GM12891 (cell line): ENCODE data around the gene ZNF618.

Experiments
- DNase-seq: peaks from one replicate; pipeline ENCODE4 v3.0.0; 2011; ENCODE audit warnings: low spot score; ENCODE audit not compliant: insufficient read length
- FAIRE-seq: peaks from 2 replicates; lab custom pipeline; 2011; peaks lifted over from hg19 to GRCh38; lab: Jason Lieb, UNC
- PAX5 ChIP-seq: IDR thresholded peaks from 2 replicates; pipeline ENCODE4 v1.6.1; 2011; ENCODE audit warnings: low read length, moderate library complexity, mild to moderate bottlenecking; ENCODE audit not compliant: insufficient read depth, severe bottlenecking
- POLR2A ChIP-seq: IDR thresholded peaks from 2 replicates; pipeline ENCODE4 v1.6.1; 2011; ENCODE audit warnings: low read depth, low read length, control low read depth
- POLR2AphosphoS5 ChIP-seq: IDR thresholded peaks from 2 replicates; pipeline ENCODE4 v1.6.1; 2011; ENCODE audit warnings: low read depth, low read length, control low read depth
- POU2F2 ChIP-seq: IDR thresholded peaks from 2 replicates; pipeline ENCODE4 v1.6.1; 2011; ENCODE audit warnings: low read depth, mild to moderate bottlenecking, control low read depth, low read length, moderate library complexity
- SPI1 ChIP-seq: IDR thresholded peaks from 2 replicates; pipeline ENCODE4 v1.6.1; 2011; ENCODE audit warnings: low read depth, low read length, control low read depth
- TAF1 ChIP-seq: IDR thresholded peaks from 2 replicates; pipeline ENCODE4 v1.6.1; 2011; ENCODE audit warnings: low read depth, low read length, control low read depth

Gene ZNF618

GRCh38 chr9:113918697-113919350, 42.7 kb downstream of the ZNF618 start:
- TF ChIP-seq SPI1 (no peak), POLR2AphosphoS5 (no peak), TAF1 (no peak), PAX5 (no peak), POLR2A (no peak), POU2F2 (no peak)
- DNase-seq (no peak), FAIRE-seq (no peak)

- FAIRE-seq = no peak
- no peak for DNase-seq
- TF ChIP-seq POLR2AphosphoS5 = no peak
- TF ChIP-seq POU2F2 = no peak
- TF ChIP-seq POLR2A = no peak
- no peak for TF ChIP-seq PAX5
- TF ChIP-seq TAF1 = no peak
- no peak for TF ChIP-seq SPI1
These were observed 43.3 kb downstream of the ZNF618 start for GRCh38 chr9:113919382-113919781.

- DNase-seq (no peak), FAIRE-seq (no peak)
- no peak for TF ChIP-seq POLR2AphosphoS5
- no peak for TF ChIP-seq SPI1
- TF ChIP-seq PAX5 = no peak
- TF ChIP-seq POLR2A = no peak
- TF ChIP-seq TAF1 = no peak
- TF ChIP-seq POU2F2 = no peak
These were observed 43.8 kb downstream of the ZNF618 start for GRCh38 chr9:113919871-113920270.

- no peak for TF ChIP-seq POU2F2
- no peak for TF ChIP-seq TAF1
- TF ChIP-seq PAX5 = no peak
- TF ChIP-seq SPI1 = no peak
- no peak for TF ChIP-seq POLR2AphosphoS5
- no peak for TF ChIP-seq POLR2A
- FAIRE-seq (no peak), DNase-seq (no peak)
These were observed 44.8 kb downstream of the ZNF618 start for GRCh38 chr9:113920872-113921271.

GRCh38 chr9:113921396-113921925, 45.4 kb downstream of the ZNF618 start:
- no peak for DNase-seq
- FAIRE-seq = no peak
- no peak for TF ChIP-seq POLR2AphosphoS5
- no peak for TF ChIP-seq POLR2A
- TF ChIP-seq POU2F2 = no peak
- no peak for TF ChIP-seq TAF1
- no peak for TF ChIP-seq SPI1
- TF ChIP-seq PAX5 = no peak

GRCh38 chr9:113922160-113922559, 46.1 kb downstream of the ZNF618 start:
- no peak for FAIRE-seq
- TF ChIP-seq SPI1 = no peak
- no peak for TF ChIP-seq POLR2AphosphoS5
- TF ChIP-seq POU2F2 = no peak
- no peak for TF ChIP-seq POLR2A
- TF ChIP-seq TAF1 = no peak
- no peak for TF ChIP-seq PAX5
- no peak for DNase-seq

GRCh38 chr9:113926211-113926610, 50.1 kb downstream of the ZNF618 start:
- TF ChIP-seq POLR2A = no peak
- no peak for TF ChIP-seq POU2F2
- no peak for TF ChIP-seq SPI1
- no peak for TF ChIP-seq PAX5
- TF ChIP-seq TAF1 = no peak
- no peak for TF ChIP-seq POLR2AphosphoS5
- no peak for DNase-seq
- no peak for FAIRE-seq

- FAIRE-seq (no peak), DNase-seq (no peak)
- no peak for TF ChIP-seq POU2F2
- no peak for TF ChIP-seq PAX5
- no peak for TF ChIP-seq TAF1
- no peak for TF ChIP-seq SPI1
- no peak for TF ChIP-seq POLR2AphosphoS5
- TF ChIP-seq POLR2A = no peak
These were observed 51.2 kb downstream of the ZNF618 start for GRCh38 chr9:113927277-113927676.

- TF ChIP-seq POLR2AphosphoS5 (no peak), PAX5 (no peak), SPI1 (no peak), POLR2A (no peak), POU2F2 (no peak), TAF1 (no peak)
- DNase-seq (no peak), FAIRE-seq (no peak)
These were observed 52.2 kb downstream of the ZNF618 start for GRCh38 chr9:113928269-113928668.

GRCh38 chr9:113929634-113930389, 53.7 kb downstream of the ZNF618 start:
- TF ChIP-seq SPI1 (no peak), PAX5 (no peak), POLR2AphosphoS5 (no peak), TAF1 (no peak), POLR2A (no peak), POU2F2 (no peak)
- FAIRE-seq (no peak), DNase-seq (no peak)
